ENCODE results near the gene SMIM41. TPM values are rescaled to one million over a fixed set of nuclear protein-coding genes. Genes with fewer than 3 reads are reported as not detected.

Gene SMIM41
- total RNA-seq, 1 experiment from 2014 or later: not detected

- TF ChIP-seq EZH2 (IDR thresholded peaks at IDR 0.05; ENCODE audit: low read depth) (no peak), CTCF (conservative IDR thresholded peaks at IDR 0.05) (0 out of 2 replicates have a peak, but pooled peaks have one; percentile 54)
- H3K36me3 ChIP-seq (ENCODE audit: low read depth): no peaks in the 10 kb centered on the region
Measured at GRCh38 chr12:52083638-52083996, 4.1 kb downstream of the SMIM41 start.

GRCh38 chr12:52084491-52085231, 5.2 kb downstream of the SMIM41 start:
- Histone ChIP-seq H3K79me2 (ENCODE audit: low read depth) (no peaks in the 10 kb centered on the region), H3K4me3 (no peak overlapping the region), H3K9me2 (ENCODE audit: insufficient read depth) (no peaks in the 10 kb centered on the region), H3K4me2 (no peak overlapping the region), H3K27ac (no peak overlapping the region), H4K20me1 (ENCODE audit: insufficient read depth) (no peaks in the 10 kb centered on the region), H3F3A (ENCODE audit: insufficient read depth, low read depth) (peaks cover 11% of the 10 kb centered on the region; the same call in 1 of the 2 replicates), H3K27me3 (ENCODE audit: insufficient read depth, low read depth) (peaks cover 5% of the 10 kb centered on the region; the same call in 1 of the 2 replicates), H2AFZ (no peak overlapping the region), H3K9me3 (ENCODE audit: insufficient read depth, low read depth) (no peaks in the 10 kb centered on the region), H3K36me3 (ENCODE audit: low read depth) (no peaks in the 10 kb centered on the region), H3K4me1 (replicated peaks; ENCODE audit: insufficient read depth) (no peaks in the 10 kb centered on the region)
- no TSS peak for BruUV-seq (replicated peaks)
- ChIA-PET POLR2A (ENCODE audit: unreplicated experiment) (interaction anchor here (0.7 kb wide), 1 partner anchor 39 kb away, joined by 4 read pairs; no protein-coding TSS in a partner anchor), CTCF (interaction anchor here (0.6 to 0.7 kb wide), 5 partner anchors 20 to 1917 kb away, joined by 3 to 4 read pairs (median 3); partner anchors contain the start of gene CERS5)
- DNase-seq: no peak
- intact Hi-C loops (cut with micrococcal nuclease; ENCODE audit: unreplicated experiment): no loop called here
- TF ChIP-seq EZH2 (IDR thresholded peaks at IDR 0.05; ENCODE audit: low read depth) (no peak), CTCF (conservative IDR thresholded peaks at IDR 0.05) (no peak)

More at GRCh38 chr12:52083638-52083996, 4.1 kb downstream of the SMIM41 start:
- Histone ChIP-seq H3K27ac (no peak overlapping the region), H3K9me2 (ENCODE audit: insufficient read depth) (no peaks in the 10 kb centered on the region), H3K79me2 (ENCODE audit: low read depth) (no peaks in the 10 kb centered on the region), H3K4me3 (no peak overlapping the region), H4K20me1 (ENCODE audit: insufficient read depth) (no peaks in the 10 kb centered on the region), H2AFZ (no peak overlapping the region), H3K9me3 (ENCODE audit: insufficient read depth, low read depth) (no peaks in the 10 kb centered on the region), H3K4me2 (no peak overlapping the region), H3K4me1 (replicated peaks; ENCODE audit: insufficient read depth) (no peaks in the 10 kb centered on the region), H3K27me3 (ENCODE audit: insufficient read depth, low read depth) (no peaks in the 10 kb centered on the region), H3F3A (ENCODE audit: insufficient read depth, low read depth) (peaks cover 11% of the 10 kb centered on the region; the same call in 1 of the 2 replicates)
- CTCF ChIA-PET: interaction anchor here (1.7 kb wide), 1 partner anchor 58 kb away, joined by 20 read pairs; no protein-coding TSS in a partner anchor
- POLR2A ChIA-PET (ENCODE audit: unreplicated experiment): no interaction called here
- BruUV-seq (replicated peaks): no TSS peak
- intact Hi-C loops (cut with micrococcal nuclease; ENCODE audit: unreplicated experiment): loop anchor here (1.0 kb wide), 2 partner anchors 33 to 58 kb away; no protein-coding TSS in a partner anchor
- no peak for DNase-seq

- Histone ChIP-seq H3K27me3 (ENCODE audit: insufficient read depth, low read depth) (peaks cover 13% of the 10 kb centered on the region), H3K9me2 (ENCODE audit: insufficient read depth) (no peaks in the 10 kb centered on the region), H3K4me2 (no peak overlapping the region), H3K4me1 (replicated peaks; ENCODE audit: insufficient read depth) (no peaks in the 10 kb centered on the region), H3K4me3 (no peak overlapping the region), H3K9me3 (ENCODE audit: insufficient read depth, low read depth) (no peaks in the 10 kb centered on the region), H3K79me2 (ENCODE audit: low read depth) (no peaks in the 10 kb centered on the region), H2AFZ (no peak overlapping the region), H4K20me1 (ENCODE audit: insufficient read depth) (no peaks in the 10 kb centered on the region), H3K27ac (no peak overlapping the region), H3F3A (ENCODE audit: insufficient read depth, low read depth) (peaks cover 11% of the 10 kb centered on the region; the same call in 1 of the 2 replicates), H3K36me3 (ENCODE audit: low read depth) (no peaks in the 10 kb centered on the region)
- BruUV-seq (replicated peaks): no TSS peak
- no peak for DNase-seq
- ChIA-PET CTCF (no interaction called here), POLR2A (ENCODE audit: unreplicated experiment) (no interaction called here)
- TF ChIP-seq EZH2 (IDR thresholded peaks at IDR 0.05; ENCODE audit: low read depth) (no peak), CTCF (conservative IDR thresholded peaks at IDR 0.05) (no peak)
- intact Hi-C loops (cut with micrococcal nuclease; ENCODE audit: unreplicated experiment): no loop called here
Measured at GRCh38 chr12:52085682-52086180, 6.2 kb downstream of the SMIM41 start.
